ENCODE measurements around the gene XRCC2.
"Not testable (repeated sequence)": the region's sequence is repeated elsewhere in the genome, so short reads cannot be mapped to it uniquely, and the experiment has no call there.

Gene XRCC2

DNA sequence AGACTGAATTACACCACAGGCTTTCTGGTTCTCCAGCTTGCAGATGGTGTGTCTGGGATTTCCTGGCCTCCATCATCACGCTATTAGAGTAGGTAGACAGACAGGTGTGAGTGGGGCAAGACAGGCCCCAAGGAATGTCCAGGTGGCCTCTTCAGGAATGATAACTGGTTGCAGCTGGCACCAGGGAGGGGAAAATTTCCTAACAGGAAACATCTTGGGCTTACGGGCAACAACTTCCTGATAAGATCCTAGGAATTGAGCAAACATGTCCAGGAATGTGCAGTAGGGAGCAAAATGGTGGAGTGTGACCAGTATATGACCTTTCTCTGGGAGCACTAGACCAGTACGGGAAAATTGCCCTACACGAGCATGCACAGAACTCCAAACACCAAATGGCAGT is 11.3 kb downstream of the XRCC2 start:
- no peak for DNase-seq

DNA sequence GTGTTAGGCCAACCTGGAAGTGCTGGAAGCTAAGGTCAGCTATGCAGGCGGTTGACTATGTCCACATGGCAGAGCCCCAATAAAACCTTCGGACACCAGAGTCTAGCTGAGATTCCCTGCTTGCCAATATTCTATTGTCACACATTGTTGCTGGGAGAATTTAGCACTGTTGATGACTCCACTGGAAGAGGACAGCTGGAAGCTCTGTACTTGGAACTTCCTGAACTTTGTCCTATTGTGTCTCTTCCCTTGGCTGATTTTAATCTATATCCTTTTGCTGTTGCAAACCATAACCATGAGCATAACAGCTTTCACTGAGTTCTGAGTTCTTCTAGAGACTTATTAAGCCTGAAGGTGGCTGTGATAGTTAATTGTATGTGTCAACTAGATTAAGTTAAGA is 12.0 kb downstream of the XRCC2 start:
- no peak for DNase-seq

DNA sequence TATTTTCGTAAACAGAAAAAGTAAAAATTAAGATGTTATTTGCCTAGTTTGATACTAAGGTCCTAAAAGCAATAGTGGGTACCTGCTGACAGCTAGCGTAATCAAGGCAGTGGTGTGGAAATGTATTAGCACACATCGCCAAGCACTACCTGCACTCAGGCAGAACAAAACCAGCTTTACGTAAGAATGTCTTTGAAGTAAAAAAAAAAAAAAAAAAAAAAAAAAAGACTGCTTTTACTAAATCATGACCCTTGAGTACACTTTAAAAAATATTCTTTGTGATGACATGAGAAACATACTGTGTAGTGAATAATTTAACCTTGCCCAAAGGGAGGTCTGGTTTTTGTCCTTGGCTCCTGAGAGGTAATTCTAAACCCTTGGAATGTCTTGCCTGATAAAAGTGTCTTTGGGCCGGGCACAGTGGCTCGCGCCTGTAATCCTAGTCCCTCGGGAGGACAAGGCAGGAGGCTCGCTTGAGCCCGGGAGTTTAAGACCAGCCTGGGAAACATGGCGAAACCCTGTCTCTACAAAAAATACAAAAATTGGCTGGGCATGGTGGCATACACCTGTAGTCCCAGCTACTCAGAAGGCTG is 12.7 kb downstream of the XRCC2 start:
- DNase-seq: no peak

DNA sequence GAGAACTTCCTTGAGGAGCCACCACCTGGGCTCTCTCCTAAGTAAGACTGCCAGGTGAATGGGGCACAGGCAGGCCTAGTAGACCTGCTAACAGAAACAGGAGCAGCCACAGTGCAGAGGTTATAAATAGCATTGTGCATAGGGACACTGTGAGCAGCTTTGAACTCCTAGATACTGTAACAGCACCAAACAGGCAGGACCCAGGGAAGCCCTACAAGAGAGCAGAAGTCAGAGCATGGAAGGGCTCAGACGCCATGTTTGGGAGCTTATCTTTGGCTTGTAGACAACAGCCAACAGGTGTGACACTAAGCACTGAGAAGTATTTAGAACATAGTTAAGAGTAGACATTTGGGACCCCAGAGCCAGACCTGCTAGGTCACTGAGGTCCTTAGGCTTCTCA is 14.5 kb downstream of the XRCC2 start:
- no peak for DNase-seq

DNA sequence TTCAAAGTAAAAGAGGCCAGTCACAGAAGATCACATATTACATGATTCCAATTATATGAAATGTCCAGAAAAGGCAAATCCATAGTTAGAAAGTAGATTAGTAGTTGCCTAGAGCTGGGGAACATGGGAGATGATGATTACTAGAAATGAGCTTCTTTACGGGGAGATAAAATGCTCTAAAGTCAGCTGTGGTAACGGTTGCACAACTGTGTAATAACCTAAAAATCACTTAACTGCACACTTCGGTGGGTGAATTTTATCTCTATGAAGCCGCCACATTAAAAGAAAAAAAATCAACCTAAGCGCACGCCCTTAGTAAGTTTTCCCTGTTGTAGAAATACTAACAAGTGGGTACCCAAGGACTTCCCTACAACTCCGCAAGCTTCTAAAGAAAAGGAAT is 15.9 kb downstream of the XRCC2 start:
- no peak for DNase-seq

DNA sequence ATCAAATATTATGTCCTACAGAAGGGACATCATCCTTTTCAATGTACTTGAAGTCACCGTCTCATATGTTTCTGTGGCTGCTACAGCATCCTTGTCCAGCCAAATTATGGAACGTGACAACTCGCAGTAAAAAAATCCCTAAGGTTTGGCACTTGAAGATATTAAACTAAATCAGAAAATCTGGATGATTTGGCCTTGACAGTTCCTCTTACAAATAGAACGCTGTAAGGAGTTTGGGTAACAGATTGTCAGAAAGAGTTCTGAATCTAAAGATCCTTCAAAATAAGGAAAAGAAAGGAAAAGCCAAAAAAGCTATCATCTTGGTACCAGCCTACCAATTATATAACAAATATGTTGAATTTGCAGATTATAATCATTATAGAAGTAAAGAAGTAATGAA is 21.0 kb downstream of the XRCC2 start:
- DNase-seq: no peak

DNA sequence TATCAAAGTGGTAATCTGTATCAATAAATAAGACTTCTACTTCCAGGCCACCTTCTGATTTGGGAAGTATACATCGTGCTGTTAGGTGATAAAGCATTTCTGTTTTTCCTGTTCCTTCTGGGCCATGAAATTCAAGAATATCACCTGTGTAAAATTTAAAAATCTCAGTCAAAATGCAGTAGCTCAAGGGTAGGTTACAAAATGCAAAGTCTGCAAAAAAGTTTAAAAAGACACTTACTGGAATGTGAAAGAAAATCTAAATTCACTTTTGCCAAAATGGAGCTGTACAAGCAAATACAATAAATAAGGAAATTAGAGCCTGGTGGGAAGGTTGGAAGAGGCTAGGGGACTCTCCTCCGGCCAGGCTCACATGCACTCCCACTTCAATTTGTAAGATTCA is 26.7 kb downstream of the XRCC2 start:
- no peak for DNase-seq

DNA sequence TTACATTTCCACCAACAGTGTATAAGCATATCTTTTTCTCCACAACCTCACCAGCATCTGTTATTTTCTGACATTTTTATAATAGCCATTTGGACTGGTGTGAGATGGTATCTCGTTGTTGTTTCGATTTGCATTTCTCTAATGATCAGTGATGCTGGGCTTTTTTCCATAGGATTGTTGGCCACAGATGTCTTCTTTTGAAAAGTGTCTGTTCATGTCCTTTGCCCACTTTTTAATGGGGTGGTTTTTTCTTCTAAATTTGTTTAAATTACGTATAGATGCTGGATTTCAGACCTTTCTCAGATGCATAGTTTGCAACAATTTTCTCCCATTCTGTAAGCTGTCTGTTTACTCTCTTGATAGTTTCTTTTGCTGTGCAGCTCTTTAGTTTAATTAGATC is 28.9 kb downstream of the XRCC2 start:
- DNase-seq: no peak

DNA sequence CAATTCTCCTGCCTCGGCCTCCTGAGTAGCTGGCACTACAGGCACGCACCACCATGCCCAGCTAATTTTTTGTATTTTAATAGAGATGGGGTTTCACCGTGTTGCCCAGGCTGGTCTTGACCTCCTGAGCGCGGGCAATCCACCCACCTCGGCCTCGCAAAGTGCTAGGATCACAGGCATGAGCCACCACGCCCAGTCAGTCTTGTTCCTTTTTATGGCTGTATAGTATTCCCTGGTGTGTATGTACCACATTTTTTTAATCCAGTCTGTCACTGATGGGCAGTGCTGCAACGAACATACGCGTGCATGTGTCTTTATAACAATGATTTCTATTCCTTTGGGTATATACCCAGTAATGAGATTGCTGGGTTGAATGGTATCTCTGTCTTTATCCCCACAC is 29.4 kb downstream of the XRCC2 start:
- not testable (repeated sequence) for DNase-seq

DNA sequence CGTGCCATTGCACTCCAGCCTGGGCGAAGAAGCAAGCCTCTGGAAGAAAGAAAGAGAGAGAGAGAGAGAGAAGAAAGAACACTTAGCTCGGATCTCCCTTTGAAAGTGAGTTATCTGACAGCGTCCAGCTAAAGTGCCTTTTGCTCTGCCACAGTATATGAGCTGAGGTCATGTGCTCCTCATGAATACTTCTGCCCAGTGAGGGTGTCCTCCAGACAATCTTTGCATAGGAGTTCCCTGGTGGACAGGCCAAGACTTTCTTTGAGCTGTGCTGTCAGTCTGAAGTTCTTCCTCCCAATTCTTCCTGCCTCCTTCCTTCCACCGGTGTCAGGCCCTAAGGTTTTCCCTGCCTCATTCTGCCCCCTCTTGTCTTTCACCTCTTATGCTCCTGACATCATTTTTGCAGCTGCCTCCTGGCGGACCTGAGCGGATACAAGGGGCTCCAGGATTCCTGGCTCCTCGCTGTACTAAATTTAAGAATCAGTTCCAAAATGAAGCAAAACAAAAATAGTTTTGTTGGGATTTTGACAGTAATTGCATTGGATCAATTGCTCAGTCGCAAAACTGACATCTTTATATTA is 31.9 kb downstream of the XRCC2 start:
- DNase-seq: no peak

DNA sequence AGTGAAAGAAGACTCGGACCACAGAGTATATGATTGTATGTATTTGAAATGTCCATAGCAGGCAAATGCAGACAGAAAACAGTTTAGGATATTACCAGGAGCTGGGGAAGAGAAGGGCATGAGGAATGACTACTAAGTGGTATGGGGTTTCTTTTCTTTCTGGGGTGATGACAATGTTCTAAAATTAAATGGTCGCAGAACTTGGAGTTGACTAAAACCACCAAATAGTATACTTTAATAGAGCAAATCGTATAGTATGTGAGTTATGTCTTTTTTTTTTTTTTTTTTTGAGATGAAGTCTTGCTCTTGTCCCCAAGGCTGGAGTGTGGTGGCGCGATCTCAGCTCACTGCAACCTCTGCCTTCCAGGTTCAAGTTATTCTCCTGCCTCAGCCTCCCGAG is 34.6 kb downstream of the XRCC2 start:
- no peak for DNase-seq

DNA sequence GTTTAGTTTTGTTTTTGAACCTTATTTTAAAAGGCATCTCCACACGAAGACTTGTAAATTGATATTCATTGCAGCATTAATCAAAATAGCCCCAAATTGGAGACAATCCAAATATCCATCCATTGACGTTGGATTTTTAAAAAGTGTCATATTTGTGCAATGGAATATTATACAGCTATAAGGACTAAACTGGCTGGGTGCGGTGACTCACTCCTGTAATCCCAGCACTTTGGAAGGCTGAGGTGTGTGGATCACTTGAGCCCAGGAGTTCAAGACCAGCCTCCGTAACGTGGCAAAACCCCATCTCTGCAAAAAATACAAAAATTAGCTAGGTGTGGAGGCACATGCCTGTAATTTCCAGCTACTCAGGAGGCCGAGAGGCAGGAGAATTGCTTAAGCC is 35.1 kb downstream of the XRCC2 start:
- DNase-seq: no peak

DNA sequence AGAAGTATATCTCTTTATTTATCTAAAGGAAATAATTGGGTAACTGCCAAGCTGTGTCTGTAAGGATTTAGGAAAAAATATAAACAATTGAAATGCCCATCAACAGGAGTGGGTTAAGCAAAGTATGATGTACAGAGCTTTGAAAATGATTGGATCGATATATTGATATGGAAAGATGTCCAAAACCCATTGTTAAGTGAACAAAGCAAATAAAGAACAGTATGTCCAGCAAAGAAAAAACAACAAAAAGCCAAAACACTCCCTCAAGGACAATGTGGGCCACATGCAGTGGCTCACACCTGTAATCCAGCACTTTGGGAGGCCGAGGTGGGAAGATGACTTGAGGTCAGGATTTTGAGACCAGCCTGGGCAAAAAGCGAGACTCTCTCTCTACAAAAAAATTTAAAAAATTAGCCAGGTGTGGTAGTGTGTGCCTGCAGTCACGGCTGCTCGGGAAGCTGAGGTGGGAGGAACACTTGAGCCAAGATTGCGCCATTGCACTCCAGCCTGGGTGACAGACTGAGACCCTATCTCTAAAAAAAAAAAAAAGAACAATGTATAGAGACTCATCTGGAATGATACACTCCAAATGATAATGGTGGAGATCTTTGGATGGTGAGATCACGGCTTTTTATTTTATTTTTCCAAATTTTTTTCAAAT is 37.9 kb downstream of the XRCC2 start:
- DNase-seq: no peak

DNA sequence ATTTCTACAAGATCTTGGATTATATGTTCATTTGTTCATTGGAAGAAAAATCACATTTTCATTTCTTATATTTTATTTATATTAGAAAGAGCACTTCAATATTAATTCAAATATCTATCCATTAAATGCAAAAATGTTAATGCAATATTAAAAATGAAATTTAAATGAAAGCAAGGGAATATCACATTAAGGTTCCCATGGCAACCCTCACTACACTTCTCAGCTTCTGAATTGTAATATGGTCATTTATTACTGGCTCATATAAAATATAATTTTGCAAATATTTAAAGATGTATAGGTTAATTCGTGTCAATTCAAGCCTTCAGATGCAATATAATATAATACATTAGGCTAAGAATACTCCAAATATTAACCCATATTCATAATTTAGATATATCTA is 38.8 kb downstream of the XRCC2 start:
- no peak for DNase-seq

DNA sequence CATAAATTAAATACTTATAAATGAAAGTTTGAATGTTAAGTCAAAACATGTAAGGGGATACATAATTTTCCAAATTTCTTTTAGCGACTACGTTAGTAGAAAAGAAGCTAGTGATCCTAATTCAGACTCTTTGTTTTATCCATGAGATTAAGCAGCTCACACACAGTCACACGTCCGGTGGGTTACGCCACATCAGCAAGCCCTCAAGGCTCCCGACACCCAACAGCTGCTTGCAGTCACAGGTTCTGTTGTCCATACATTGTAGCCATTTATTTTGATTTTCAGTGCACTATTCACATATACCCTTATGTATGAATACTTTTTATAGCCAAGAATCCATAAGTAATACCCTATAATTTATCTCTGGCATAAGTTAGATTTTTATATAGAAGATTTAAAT is 39.5 kb downstream of the XRCC2 start:
- DNase-seq: no peak

DNA sequence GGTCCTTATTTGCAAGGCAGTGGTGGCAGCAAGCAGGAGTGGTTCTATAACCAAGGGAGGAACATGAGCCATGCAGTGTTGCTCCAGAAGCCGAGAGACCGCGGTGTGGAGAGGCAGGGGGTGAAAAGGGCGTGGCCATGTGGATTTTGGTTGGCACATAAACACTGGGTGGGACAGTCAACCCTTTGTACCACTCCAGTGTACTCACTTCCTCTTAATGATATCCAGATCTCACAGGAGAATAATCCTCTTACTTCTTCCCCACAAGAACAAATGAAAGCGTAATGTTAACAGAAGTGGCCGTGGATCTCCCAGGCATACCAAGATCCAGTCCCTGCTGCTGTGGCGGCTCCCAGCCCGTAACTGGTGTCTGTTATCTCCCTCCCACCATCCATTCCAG is 42.4 kb downstream of the XRCC2 start:
- no peak for DNase-seq

DNA sequence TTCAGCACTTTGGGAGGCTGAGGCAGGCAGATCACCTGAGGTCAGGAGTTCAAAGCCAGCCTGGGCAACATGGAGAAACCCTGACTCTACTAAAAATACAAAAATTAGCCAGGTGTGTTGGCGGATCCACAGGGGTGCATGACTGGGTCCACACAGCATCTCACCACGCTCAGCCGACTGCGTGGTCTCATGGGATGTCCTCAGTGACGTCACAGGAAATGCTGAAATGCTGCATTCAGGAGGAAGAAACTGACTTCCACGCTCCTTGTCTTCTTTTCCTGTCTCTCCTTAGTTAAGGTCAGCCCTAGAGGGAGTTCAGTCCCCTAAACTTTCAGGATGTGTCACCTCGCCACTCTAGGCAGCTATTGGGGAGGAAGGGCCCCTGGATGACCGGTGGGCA is 42.9 kb downstream of the XRCC2 start:
- DNase-seq: no peak

DNA sequence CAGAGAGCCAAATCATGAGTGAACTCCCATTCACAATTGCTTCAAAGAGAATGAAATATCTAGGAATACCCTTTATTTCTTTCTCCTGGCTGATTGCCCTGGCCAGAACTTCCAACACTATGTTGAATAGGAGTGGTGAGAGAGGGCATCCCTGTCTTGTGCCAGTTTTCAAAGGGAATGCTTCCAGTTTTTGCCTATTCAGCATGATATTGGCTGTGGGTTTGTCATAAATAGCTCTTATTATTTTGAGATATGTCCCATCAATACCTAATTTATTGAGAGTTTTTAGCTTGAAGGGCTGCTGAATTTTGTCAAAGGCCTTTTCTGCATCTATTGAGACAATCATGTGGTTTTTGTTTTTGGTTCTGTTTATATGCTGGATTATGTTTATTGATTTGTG is 47.2 kb downstream of the XRCC2 start:
- DNase-seq: not testable (repeated sequence)

DNA sequence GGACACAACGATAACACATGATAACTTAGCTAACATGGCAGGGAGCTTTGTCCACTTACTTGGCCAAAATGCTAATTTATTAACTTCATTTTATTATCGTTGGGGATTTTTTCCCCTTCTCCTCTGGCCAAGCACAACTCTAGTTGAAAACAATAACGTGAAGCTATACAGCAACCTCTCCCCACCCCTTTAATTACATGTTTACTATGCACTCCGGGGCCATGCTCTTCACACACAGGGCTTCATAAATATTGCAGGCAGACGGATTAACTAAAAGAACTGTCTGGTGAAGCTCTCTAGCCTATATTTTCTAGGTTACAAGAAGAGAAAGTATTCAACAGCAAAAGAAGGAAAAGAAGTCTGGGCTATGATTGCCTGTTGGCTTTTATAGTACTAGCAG is 51.7 kb downstream of the XRCC2 start:
- DNase-seq: no peak

DNA sequence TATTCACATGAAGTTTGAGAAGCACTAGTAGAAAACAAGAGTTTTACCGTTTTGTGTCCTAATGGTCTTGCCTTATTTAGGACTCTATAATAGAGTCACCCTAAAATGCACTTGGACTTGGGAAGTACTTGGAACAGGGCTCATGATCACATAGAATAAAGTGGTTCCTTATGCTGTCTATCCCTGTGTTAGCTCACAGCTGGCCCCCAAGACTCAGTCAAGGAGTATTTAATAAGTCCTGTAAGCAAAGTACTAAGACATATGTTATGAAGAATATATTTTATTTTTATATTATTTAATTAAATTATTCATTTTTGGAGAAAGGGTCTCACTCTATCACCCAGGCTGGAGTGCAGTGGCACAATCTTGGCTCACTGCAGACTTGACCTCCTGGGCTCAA is 54.5 kb downstream of the XRCC2 start:
- DNase-seq: no peak

DNA sequence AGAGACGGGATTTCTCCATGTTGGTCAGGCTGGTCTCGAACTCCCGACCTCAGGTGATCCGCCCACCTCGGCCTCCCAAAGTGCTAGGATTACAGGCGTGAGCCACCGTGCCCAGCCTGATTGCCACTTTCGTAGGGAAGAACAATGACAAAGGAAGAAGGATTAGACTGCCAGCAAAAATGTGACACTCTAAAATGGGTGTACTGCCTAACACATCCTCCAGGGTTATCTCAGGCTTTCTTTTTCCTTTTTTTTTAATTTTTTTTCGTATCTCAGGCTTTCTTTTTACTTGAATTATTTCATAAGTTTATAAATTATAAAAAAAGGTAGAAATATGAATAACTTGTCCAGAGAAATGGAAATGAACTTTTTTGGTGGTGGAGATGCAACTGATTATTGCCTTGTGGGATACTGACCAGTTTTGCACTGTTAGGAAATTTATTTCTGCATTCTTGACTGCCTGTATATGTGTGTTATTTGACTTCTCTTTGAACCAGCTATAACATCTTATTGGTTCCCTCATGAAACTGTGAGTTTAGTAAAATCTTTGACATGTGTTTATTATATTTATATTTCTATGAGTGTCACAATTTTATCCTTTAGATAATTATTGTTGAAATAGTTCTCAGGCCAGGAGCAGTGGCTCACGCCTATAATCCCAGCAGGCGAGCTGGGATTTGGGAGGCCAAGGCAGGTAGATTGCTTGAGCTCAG is 56.8 kb downstream of the XRCC2 start:
- DNase-seq: no peak

DNA sequence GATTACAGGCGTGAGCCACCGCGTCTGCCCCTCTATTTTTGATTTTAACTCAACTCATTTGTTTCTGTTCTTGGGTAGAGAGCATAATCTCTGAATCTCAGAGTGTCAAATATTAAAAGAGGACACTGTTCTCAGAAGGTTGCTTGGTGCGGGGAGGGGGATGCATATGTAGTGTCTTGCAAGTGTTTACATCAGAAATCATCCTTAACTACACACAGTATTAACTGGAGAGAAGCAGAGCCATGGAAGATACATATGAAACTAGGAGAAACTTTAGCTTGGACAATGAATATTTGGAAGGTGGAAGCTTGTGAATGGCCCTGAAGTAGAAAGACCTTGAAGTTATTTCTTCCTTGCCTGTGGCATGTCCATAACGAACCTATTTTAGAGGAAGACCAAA is 57.5 kb downstream of the XRCC2 start:
- DNase-seq: no peak

DNA sequence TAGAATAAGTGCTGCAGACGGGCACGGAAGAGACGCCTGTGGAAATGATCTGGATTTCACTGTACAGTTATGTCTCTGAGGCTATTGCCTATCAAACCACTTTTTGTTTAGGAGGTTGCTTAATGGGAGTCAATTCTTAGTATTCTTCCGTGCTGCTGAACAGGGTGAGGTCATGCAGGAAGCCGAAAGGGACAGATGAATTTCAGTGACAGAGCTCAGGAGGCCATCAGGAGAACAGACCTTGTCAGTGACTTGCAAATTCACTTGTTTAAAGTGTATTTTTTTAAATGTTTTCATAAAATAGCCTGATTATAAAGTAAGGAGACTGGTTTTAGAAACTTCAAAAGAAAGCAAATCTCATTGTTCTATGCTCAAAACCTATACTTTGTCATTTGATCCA is 58.9 kb downstream of the XRCC2 start:
- no peak for DNase-seq
